B cell (primary cell): ENCODE data around the gene NADK2. TPM values are rescaled to one million over a fixed set of nuclear protein-coding genes. Genes with fewer than 3 reads are reported as not detected.

Experiments used
- ATAC-seq: fragments of 200-7000 bp; cut with Tn5 transposase; one replicate; pipeline ENCODE4 v1.10.0; 2021; ENCODE audit warnings: low read depth, mild to moderate bottlenecking, moderate number of reproducible peaks, moderate library complexity
- CTCF ChIA-PET: fragments of 350-600 bp; sonication (Branson Sonifier 250); formaldehyde crosslinking; loops from one replicate; lab custom pipeline; 2021; ENCODE audit warnings: antibody characterized with exemption, inconsistent platforms; lab: Charles Lee
- POLR2A ChIA-PET: fragments of 350-600 bp; sonication (Branson Sonifier 250); formaldehyde crosslinking; loops from one replicate; lab custom pipeline; 2021; ENCODE audit warnings: antibody characterized with exemption; lab: Charles Lee
- DNase-seq: peaks from one replicate; pipeline ENCODE4 v3.0.0; 2013
- H2AFZ ChIP-seq: 2 replicates; pipeline ENCODE4 v1.6.1; 2012; ENCODE audit warnings: mild to moderate bottlenecking, low read depth, low read length; ENCODE audit not compliant: insufficient read depth, poor library complexity, severe bottlenecking
- H3K27ac ChIP-seq, 2 donors: 1 replicate in 1 of 2; 2 replicates in 1 of 2; pipeline ENCODE4 v1.5.1; 2012 to 2013; ENCODE audit warnings: low read length in 2 of 2, mild to moderate bottlenecking in 2 of 2, moderate library complexity in 1 of 2
- H3K27me3 ChIP-seq, 4 experiments: fragments of 200-600 bp in 1 of 4; sonication (generic) in 1 of 4; replicated peaks in 1 of 4; 1 replicate in 2 of 4; 2 replicates in 2 of 4; pipeline versions ENCODE4 v1.6.1 to v1.7.0; 2013 to 2016; ENCODE audit warnings: low read length in 3 of 4, mild to moderate bottlenecking in 2 of 4, mixed read lengths in 1 of 4, moderate library complexity in 1 of 4; ENCODE audit not compliant: insufficient read depth in 4 of 4, control insufficient read depth in 3 of 4; ENCODE audit errors: control extremely low read depth in 1 of 4
- H3K36me3 ChIP-seq, 2 experiments: replicated peaks in 1 of 2; 1 replicate in 1 of 2; 2 replicates in 1 of 2; pipeline versions ENCODE4 v1.6.1 to v1.7.1; 2013; ENCODE audit warnings: low read length in 1 of 2; ENCODE audit not compliant: insufficient read depth in 2 of 2, control insufficient read depth in 1 of 2; ENCODE audit errors: control extremely low read depth in 1 of 2, extremely low read depth in 1 of 2
- H3K4me1 ChIP-seq, 2 donors: fragments of 200-600 bp in 1 of 2; sonication (generic) in 1 of 2; 1 replicate in 1 of 2; 2 replicates in 1 of 2; pipeline versions ENCODE4 v1.5.1 to v1.6.1; 2013 to 2017; ENCODE audit warnings: low read length in 2 of 2; ENCODE audit not compliant: control insufficient read depth in 2 of 2, insufficient read depth in 2 of 2
- H3K4me2 ChIP-seq: replicated peaks from 2 replicates; pipeline ENCODE3; 2012; ENCODE audit warnings: mild to moderate bottlenecking, low read depth, low read length; ENCODE audit not compliant: poor library complexity, severe bottlenecking
- H3K4me3 ChIP-seq, 5 experiments: fragments of 200-600 bp in 1 of 5; sonication (generic) in 1 of 5; 1 replicate in 3 of 5; 2 replicates in 2 of 5; pipeline versions ENCODE4 v1.5.1 to v1.7.0; 2011 to 2016; ENCODE audit warnings: low read length in 4 of 5, mild to moderate bottlenecking in 4 of 5, low read depth in 2 of 5, control low read depth in 1 of 5, moderate library complexity in 1 of 5; ENCODE audit not compliant: insufficient read depth in 1 of 5; ENCODE audit errors: control extremely low read depth in 1 of 5, extremely low read depth in 1 of 5
- H3K79me2 ChIP-seq: fragments of 200-600 bp; sonication (generic); one replicate; pipeline ENCODE4 v1.6.0; 2016; ENCODE audit warnings: low read length; ENCODE audit not compliant: control insufficient read depth, insufficient read depth
- H3K9ac ChIP-seq: fragments of 200-600 bp; sonication (generic); 2 replicates; pipeline ENCODE4 v1.6.1; 2017; ENCODE audit warnings: mild to moderate bottlenecking, low read length, moderate library complexity
- H3K9me3 ChIP-seq, 3 donors: one replicate each; pipeline versions ENCODE4 v1.6.1 to v1.7.1; 2013; ENCODE audit warnings: low read length in 2 of 3; ENCODE audit not compliant: control insufficient read depth in 2 of 3, insufficient read depth in 1 of 3; ENCODE audit errors: control extremely low read depth in 1 of 3
- H4K20me1 ChIP-seq: 2 replicates; pipeline ENCODE4 v1.6.0; 2012; ENCODE audit warnings: mild to moderate bottlenecking, low read length; ENCODE audit not compliant: insufficient read depth, control insufficient read depth, poor library complexity, severe bottlenecking
- H3K27ac Mint-ChIP-seq: one replicate; pipeline ENCODE4 v1.8.0; 2021; ENCODE audit warnings: mixed read lengths
- H3K27me3 Mint-ChIP-seq: one replicate; pipeline ENCODE4 v1.8.0; 2021; ENCODE audit warnings: mixed read lengths
- H3K4me1 Mint-ChIP-seq: one replicate; pipeline ENCODE4 v1.8.0; 2021; ENCODE audit warnings: mixed read lengths
- H3K4me3 Mint-ChIP-seq: one replicate; pipeline ENCODE4 v1.8.0; 2021; ENCODE audit warnings: mixed read lengths
- H3K9me3 Mint-ChIP-seq: one replicate; pipeline ENCODE4 v1.8.0; 2022; ENCODE audit warnings: mixed read lengths; ENCODE audit not compliant: insufficient read depth
- EZH2 ChIP-seq: IDR thresholded peaks from 2 replicates; pipeline ENCODE4 v1.6.1; 2012; ENCODE audit warnings: borderline replicate concordance, low read depth, mild to moderate bottlenecking, moderate library complexity, low read length; ENCODE audit not compliant: insufficient read depth, poor library complexity, severe bottlenecking
- WGBS: methylation state at CpG from one replicate; pipeline ENCODE4 v1.1.5; 2013; ENCODE audit warnings: missing lambda C conversion rate; ENCODE audit not compliant: insufficient coverage; 5-methylcytosine and 5-hydroxymethylcytosine counted together
- intact Hi-C: fragments of 100-400 bp; cut with micrococcal nuclease; formaldehyde crosslinking; loops from one replicate; pipeline ENCODE4 v1.10.0; 2022
- polyA plus RNA-seq: library from polyadenylated mRNA; depleted of rRNA; stranded (reverse); fragments of >200 nt; gene quantifications from 2 replicates; pipeline ENCODE4 v1.2.3, GENCODE V29; 2012
- total RNA-seq, 2 donors: library from RNA; stranded (reverse); fragments of 120-200 nt in 1 of 2; gene quantifications; 1 replicate in 1 of 2; 2 replicates in 1 of 2; pipeline versions ENCODE4 v1.2.3 to v1.2.4, GENCODE V29; 2013 to 2022
- TF ChIP-seq, protein P1 (sequence below): fragments of 200-600 bp; IDR thresholded peaks from one replicate; pipeline ENCODE4 v1.8.0; 2022; ENCODE audit warnings: antibody characterized with exemption, mild to moderate bottlenecking

NADK2 gene
- total and polyA plus RNA-seq, 2 donors (not counting 1 experiment from before 2014, with no cell fraction given), result 3.3 to 18.6 TPM

DNA sequence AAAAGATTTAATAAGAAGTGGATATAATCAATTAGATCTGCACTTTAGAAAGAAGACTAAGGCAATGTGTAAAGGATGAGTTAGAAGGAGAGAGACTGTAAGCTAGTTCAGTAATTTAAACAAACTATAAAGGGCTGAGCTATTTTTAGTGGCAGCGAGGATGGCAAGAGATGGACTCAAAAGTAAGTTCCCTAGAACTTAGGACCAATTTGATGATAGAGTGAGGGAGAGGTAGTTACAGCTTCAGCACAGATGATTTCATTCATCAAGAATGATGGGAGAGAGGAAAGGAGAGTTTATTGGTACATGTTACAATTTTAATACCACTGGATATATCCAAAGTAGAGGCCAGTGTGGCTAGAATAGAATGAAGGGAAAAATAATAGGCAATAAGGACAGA is 19.1 kb downstream of the NADK2 start:
- no peaks in the 10 kb centered on the region for H3K9me3 ChIP-seq
- H3K27me3 ChIP-seq, result no peaks in the 10 kb centered on the region
- CTCF ChIA-PET, result no interaction called here
- no peak overlapping the region for H3K9ac ChIP-seq
- no peak overlapping the region for H3K4me2 ChIP-seq
- POLR2A ChIA-PET, result no interaction called here
- H2AFZ ChIP-seq, result no peak overlapping the region
- Mint-ChIP-seq H3K27ac (no peak overlapping the region), H3K4me3 (no peak overlapping the region), H3K9me3 (no peaks in the 10 kb centered on the region), H3K4me1 (no peaks in the 10 kb centered on the region), H3K27me3 (no peaks in the 10 kb centered on the region)
- DNase-seq (no peak), ATAC-seq (no peak)
- H3K4me3 ChIP-seq, result no peak overlapping the region
- no peaks in the 10 kb centered on the region for H3K4me1 ChIP-seq
- H3K27ac ChIP-seq, result no peak overlapping the region
- WGBS, result 100% methylated on average over 1 of the region's 1 CpG
- TF ChIP-seq, protein P1, sequence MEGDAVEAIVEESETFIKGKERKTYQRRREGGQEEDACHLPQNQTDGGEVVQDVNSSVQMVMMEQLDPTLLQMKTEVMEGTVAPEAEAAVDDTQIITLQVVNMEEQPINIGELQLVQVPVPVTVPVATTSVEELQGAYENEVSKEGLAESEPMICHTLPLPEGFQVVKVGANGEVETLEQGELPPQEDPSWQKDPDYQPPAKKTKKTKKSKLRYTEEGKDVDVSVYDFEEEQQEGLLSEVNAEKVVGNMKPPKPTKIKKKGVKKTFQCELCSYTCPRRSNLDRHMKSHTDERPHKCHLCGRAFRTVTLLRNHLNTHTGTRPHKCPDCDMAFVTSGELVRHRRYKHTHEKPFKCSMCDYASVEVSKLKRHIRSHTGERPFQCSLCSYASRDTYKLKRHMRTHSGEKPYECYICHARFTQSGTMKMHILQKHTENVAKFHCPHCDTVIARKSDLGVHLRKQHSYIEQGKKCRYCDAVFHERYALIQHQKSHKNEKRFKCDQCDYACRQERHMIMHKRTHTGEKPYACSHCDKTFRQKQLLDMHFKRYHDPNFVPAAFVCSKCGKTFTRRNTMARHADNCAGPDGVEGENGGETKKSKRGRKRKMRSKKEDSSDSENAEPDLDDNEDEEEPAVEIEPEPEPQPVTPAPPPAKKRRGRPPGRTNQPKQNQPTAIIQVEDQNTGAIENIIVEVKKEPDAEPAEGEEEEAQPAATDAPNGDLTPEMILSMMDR, result no peak
- TF ChIP-seq EZH2, result no peak
- peaks cover 0 to 32% of the 10 kb centered on the region in 2 experiments for H3K36me3 ChIP-seq
- no peaks in the 10 kb centered on the region for H3K79me2 ChIP-seq
- H4K20me1 ChIP-seq, result no peaks in the 10 kb centered on the region
- intact Hi-C loops, result no loop called here

DNA sequence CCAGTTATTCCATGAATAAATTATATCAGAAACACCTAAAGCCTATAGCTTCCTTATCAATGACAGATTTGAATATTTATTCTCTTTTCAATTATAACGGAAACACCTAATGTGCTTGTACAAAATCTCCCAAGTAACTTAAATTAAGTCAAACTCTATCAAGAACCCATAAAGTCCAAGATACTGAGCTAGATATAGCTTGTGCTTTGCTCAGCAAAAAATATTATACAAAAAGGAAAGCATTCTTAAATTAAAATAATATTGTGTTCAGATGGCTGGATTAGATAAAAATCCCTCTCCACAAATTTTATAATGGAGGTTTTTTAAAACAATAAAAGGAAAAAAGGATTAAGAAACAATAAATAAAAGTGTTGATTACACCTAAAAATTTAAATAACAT is 23.7 kb downstream of the NADK2 start:
- no peak overlapping the region for H3K4me3 Mint-ChIP-seq
- no peak overlapping the region for H2AFZ ChIP-seq
- ChIA-PET CTCF (interaction anchor here (0.9 to 1.7 kb wide), 2 partner anchors 11 to 728 kb away, joined by 3 read pairs; no protein-coding TSS in a partner anchor), POLR2A (no interaction called here)
- H3K4me2 ChIP-seq, result no peak overlapping the region
- DNase-seq, result no peak
- TF ChIP-seq, protein P1, result no peak
- no peak for TF ChIP-seq EZH2
- no peak overlapping the region for H3K27ac Mint-ChIP-seq
- H3K4me3 ChIP-seq, result no peak overlapping the region
- no peaks in the 10 kb centered on the region for H3K9me3 Mint-ChIP-seq
- no peaks in the 10 kb centered on the region for H4K20me1 ChIP-seq
- no peaks in the 10 kb centered on the region for H3K79me2 ChIP-seq
- intact Hi-C loops, result no loop called here
- H3K27me3 Mint-ChIP-seq, result no peaks in the 10 kb centered on the region
- no CpG with 5 or more reads among the region's 1 CpG for WGBS
- no peaks in the 10 kb centered on the region for H3K4me1 ChIP-seq
- no peaks in the 10 kb centered on the region for H3K27me3 ChIP-seq
- H3K36me3 ChIP-seq, result peaks cover 0 to 22% of the 10 kb centered on the region in 2 experiments
- peaks cover 5% of the 10 kb centered on the region for H3K4me1 Mint-ChIP-seq
- ATAC-seq, result no peak
- no peaks in the 10 kb centered on the region for H3K9me3 ChIP-seq
- no peak overlapping the region for H3K27ac ChIP-seq
- H3K9ac ChIP-seq, result no peak overlapping the region
